Sigmoid colon (tissue), 4 donors: ENCODE results near the gene GCSAM.

Source experiments
- CTCF ChIP-seq, 4 experiments: fragments of 450-650 bp in 3 of 4; fragments of 200-600 bp in 1 of 4; IDR thresholded peaks; one replicate each; pipeline ENCODE4 v1.5.1; 2016 to 2019; ENCODE audit warnings: antibody characterized with exemption in 4 of 4, mild to moderate bottlenecking in 3 of 4, moderate library complexity in 2 of 4
- EP300 ChIP-seq, 4 donors: sonication (generic); formaldehyde crosslinking; IDR thresholded peaks; one replicate each; pipeline ENCODE4 v1.6.1; 2017; ENCODE audit warnings: antibody characterized with exemption in 4 of 4
- POLR2A ChIP-seq, 2 donors: fragments of 450-650 bp; IDR thresholded peaks; one replicate each; pipeline ENCODE4 v1.6.1; 2016; ENCODE audit warnings: antibody characterized with exemption in 2 of 2, mild to moderate bottlenecking in 2 of 2, moderate library complexity in 2 of 2
- POLR2AphosphoS5 ChIP-seq, 4 donors: sonication (generic); formaldehyde crosslinking; IDR thresholded peaks; one replicate each; pipeline ENCODE4 v1.6.1; 2017; ENCODE audit warnings: antibody characterized with exemption in 4 of 4

- no peak for TF ChIP-seq CTCF (IDR thresholded peaks at IDR 0.05)
- TF ChIP-seq POLR2A (IDR thresholded peaks at IDR 0.05): no peak
- TF ChIP-seq POLR2AphosphoS5 (IDR thresholded peaks at IDR 0.05): no peak
- no peak for TF ChIP-seq EP300 (IDR thresholded peaks at IDR 0.05)
Measured at GRCh38 chr3:112115161-112115739, 17.8 kb downstream of the GCSAM start.
